Breast epithelium (tissue), 3 donors: ENCODE measurements around the gene CATSPERZ.

Source experiments
- CTCF ChIP-seq, 3 donors: fragments of 450-650 bp; IDR thresholded peaks; one replicate each; pipeline ENCODE4 v1.5.1; 2016 to 2017; ENCODE audit warnings: antibody characterized with exemption in 3 of 3, mild to moderate bottlenecking in 3 of 3, moderate library complexity in 3 of 3
- POLR2AphosphoS5 ChIP-seq, 3 donors: sonication (generic); formaldehyde crosslinking; IDR thresholded peaks; one replicate each; pipeline ENCODE4 v1.6.1; 2017; ENCODE audit warnings: antibody characterized with exemption in 3 of 3

GRCh38 chr11:64304032-64304315, 3.8 kb downstream of the CATSPERZ start:
- TF ChIP-seq CTCF (IDR thresholded peaks at IDR 0.05) = no peak
- TF ChIP-seq POLR2AphosphoS5 (IDR thresholded peaks at IDR 0.05) = no peak
